Nephron (organoid): ENCODE data around the gene XPR1.
A peak's percentile ranks its signal among the peaks of the same experiment; 100 is the strongest.
"Not testable (repeated sequence)": the region's sequence is repeated elsewhere in the genome, so short reads cannot be mapped to it uniquely, and the experiment has no call there.

Experiments used
- H3K27ac Mint-ChIP-seq, 3 experiments: 2 replicates each; pipeline ENCODE4 v1.8.0; 2020; ENCODE audit warnings: mixed read lengths in 3 of 3, mild to moderate bottlenecking in 2 of 3, moderate library complexity in 1 of 3
- H3K27me3 Mint-ChIP-seq: 2 replicates; pipeline ENCODE4 v1.8.0; 2021; ENCODE audit warnings: low read depth, mild to moderate bottlenecking, moderate library complexity, mixed read lengths
- H3K36me3 Mint-ChIP-seq: 2 replicates; pipeline ENCODE4 v1.8.0; 2020; ENCODE audit warnings: low read depth, mixed read lengths
- H3K4me1 Mint-ChIP-seq: 2 replicates; pipeline ENCODE4 v1.8.0; 2020; ENCODE audit warnings: mixed read lengths
- H3K4me3 Mint-ChIP-seq, 3 experiments: 2 replicates each; pipeline ENCODE4 v1.8.0; 2020; ENCODE audit warnings: mild to moderate bottlenecking in 3 of 3, mixed read lengths in 3 of 3, moderate library complexity in 2 of 3
- H3K9me3 Mint-ChIP-seq: 2 replicates; pipeline ENCODE4 v1.8.0; 2020; ENCODE audit warnings: mixed read lengths
- CTCF ChIP-seq, 3 experiments: fragments of 200-600 bp; sonication (generic); IDR thresholded peaks; one replicate each; pipeline ENCODE4 v1.5.0; 2021; ENCODE audit warnings: antibody characterized with exemption in 3 of 3; ENCODE audit not compliant: unreplicated experiment in 3 of 3

Gene XPR1

GRCh38 chr1:180848191-180848590 is 216.4 kb downstream of the XPR1 start:
- Mint-ChIP-seq H3K9me3 (no peaks in the 10 kb centered on the region), H3K27ac (no peak overlapping the region), H3K4me1 (peaks cover 2% of the 10 kb centered on the region), H3K27me3 (no peaks in the 10 kb centered on the region), H3K4me3 (no peak overlapping the region), H3K36me3 (peaks cover 7% of the 10 kb centered on the region)
- no peak for TF ChIP-seq CTCF (IDR thresholded peaks at IDR 0.05; ENCODE audit: unreplicated experiment in 3 of 3)

- peaks cover 12% of the 10 kb centered on the region for H3K4me1 Mint-ChIP-seq
- no peaks in the 10 kb centered on the region for H3K9me3 Mint-ChIP-seq
- no peaks in the 10 kb centered on the region for H3K27me3 Mint-ChIP-seq
- H3K36me3 Mint-ChIP-seq, result peaks cover 11% of the 10 kb centered on the region
- no peak for TF ChIP-seq CTCF (IDR thresholded peaks at IDR 0.05; ENCODE audit: unreplicated experiment in 3 of 3)
- H3K4me3 Mint-ChIP-seq, result no peak overlapping the region
- H3K27ac Mint-ChIP-seq, result no peak overlapping the region
Observed at GRCh38 chr1:180849031-180849775, 217.4 kb downstream of the XPR1 start.

- peaks cover 18% of the 10 kb centered on the region for H3K4me1 Mint-ChIP-seq
- no peak overlapping the region for H3K4me3 Mint-ChIP-seq
- no peaks in the 10 kb centered on the region for H3K27me3 Mint-ChIP-seq
- no peaks in the 10 kb centered on the region for H3K9me3 Mint-ChIP-seq
- no peak overlapping the region for H3K27ac Mint-ChIP-seq
- TF ChIP-seq CTCF (IDR thresholded peaks at IDR 0.05; ENCODE audit: unreplicated experiment in 3 of 3), result no peak
- peaks cover 11% of the 10 kb centered on the region for H3K36me3 Mint-ChIP-seq
Observed at GRCh38 chr1:180851995-180852887, 220.4 kb downstream of the XPR1 start.

- Mint-ChIP-seq H3K4me1 (peaks cover 18% of the 10 kb centered on the region), H3K36me3 (peaks cover 11% of the 10 kb centered on the region), H3K9me3 (no peaks in the 10 kb centered on the region), H3K27ac (peak overlapping the region; percentile 8 to 85 (median 18)), H3K27me3 (no peaks in the 10 kb centered on the region), H3K4me3 (no peak overlapping the region)
- TF ChIP-seq CTCF (IDR thresholded peaks at IDR 0.05; ENCODE audit: unreplicated experiment in 3 of 3), result no peak
Observed at GRCh38 chr1:180854001-180854400, 222.2 kb downstream of the XPR1 start.

- no peaks in the 10 kb centered on the region for H3K9me3 Mint-ChIP-seq
- H3K27ac Mint-ChIP-seq, result peak overlapping the region; percentile 8 to 85 (median 18)
- H3K27me3 Mint-ChIP-seq, result no peaks in the 10 kb centered on the region
- H3K4me1 Mint-ChIP-seq, result peaks cover 18% of the 10 kb centered on the region
- peaks cover 11% of the 10 kb centered on the region for H3K36me3 Mint-ChIP-seq
- TF ChIP-seq CTCF (IDR thresholded peaks at IDR 0.05; ENCODE audit: unreplicated experiment in 3 of 3), result no peak
- no peak overlapping the region for H3K4me3 Mint-ChIP-seq
Observed at GRCh38 chr1:180854456-180854855, 222.6 kb downstream of the XPR1 start.

GRCh38 chr1:180857947-180858725 is 226.3 kb downstream of the XPR1 start:
- H3K36me3 Mint-ChIP-seq, H3K27me3 Mint-ChIP-seq, H3K4me3 Mint-ChIP-seq, H3K9me3 Mint-ChIP-seq, H3K27ac Mint-ChIP-seq: not testable (repeated sequence)
- peaks cover 17% of the 10 kb centered on the region for H3K4me1 Mint-ChIP-seq
